Measurements from ENCODE around the gene TRIM71. TPM values are rescaled to one million over a fixed set of nuclear protein-coding genes. Genes with fewer than 3 reads are reported as not detected.
"Not testable (repeated sequence)": the region's sequence is repeated elsewhere in the genome, so short reads cannot be mapped to it uniquely, and the experiment has no call there.

TRIM71 gene
- total and polyA plus RNA-seq, 7 donors, result not detected

DNA sequence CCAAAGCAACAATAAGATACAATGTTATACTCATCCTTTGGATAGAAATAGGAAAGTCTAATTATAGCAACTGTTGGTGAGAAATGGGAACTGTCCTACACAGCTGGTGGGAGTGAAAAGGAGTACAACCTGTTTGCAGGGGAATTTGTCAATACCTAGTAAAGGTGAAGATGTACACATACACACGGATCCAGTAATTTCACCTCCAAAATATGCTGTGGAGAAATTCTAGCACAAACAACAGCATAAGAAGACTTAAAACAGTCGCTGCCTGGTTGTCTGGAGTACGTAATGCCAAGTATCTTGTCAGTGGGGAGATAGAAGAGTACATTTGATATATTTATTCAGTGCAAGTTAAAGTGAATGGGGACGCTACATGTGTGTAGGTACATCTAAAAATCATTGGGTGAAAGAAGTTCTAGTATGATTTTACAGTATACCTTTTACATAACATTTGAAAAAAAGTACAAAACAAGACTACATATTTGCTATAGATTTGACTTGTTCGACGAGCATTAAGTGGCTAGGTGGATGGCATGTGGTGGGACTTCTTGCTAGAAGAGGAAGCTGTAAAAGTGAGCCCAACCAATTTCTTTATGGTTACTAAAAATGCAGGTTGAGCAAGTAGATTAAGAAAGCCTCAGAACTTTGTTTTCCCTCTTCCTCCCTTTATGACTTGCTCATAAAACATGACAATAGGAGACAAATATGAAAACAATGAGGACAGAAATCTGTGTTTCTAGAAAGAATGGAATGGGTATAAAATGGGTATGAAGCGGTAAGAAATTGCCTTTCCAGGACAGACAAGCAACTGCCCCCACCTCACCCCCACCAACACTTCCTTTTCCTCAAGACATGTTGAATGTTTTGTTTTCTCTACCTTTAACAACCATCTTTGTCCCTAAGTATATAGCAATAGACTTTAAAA, 83.5 kb downstream of the TRIM71 start:
- Histone ChIP-seq H3K27me3 (peaks cover 0 to 11% (median 0%) of the 10 kb centered on the region in 3 donors), H3K27ac (no peak overlapping the region), H3K4me1 (no peaks in the 10 kb centered on the region), H3K36me3 (no peaks in the 10 kb centered on the region), H3K9me3 (no peaks in the 10 kb centered on the region), H3K4me3 (no peak overlapping the region)
- DNase-seq, result no peak
- WGBS, 2 donors, result 46 to 59% methylated on average over 7 of the region's 7 CpGs
- intact Hi-C loops (cut with DNase I), result no loop called here
- no peak for TF ChIP-seq POLR2A (IDR thresholded peaks at IDR 0.05)
- TF ChIP-seq POLR2AphosphoS5 (IDR thresholded peaks at IDR 0.05), result no peak
- TF ChIP-seq EP300 (IDR thresholded peaks at IDR 0.05), result no peak
- TF ChIP-seq, protein P1, sequence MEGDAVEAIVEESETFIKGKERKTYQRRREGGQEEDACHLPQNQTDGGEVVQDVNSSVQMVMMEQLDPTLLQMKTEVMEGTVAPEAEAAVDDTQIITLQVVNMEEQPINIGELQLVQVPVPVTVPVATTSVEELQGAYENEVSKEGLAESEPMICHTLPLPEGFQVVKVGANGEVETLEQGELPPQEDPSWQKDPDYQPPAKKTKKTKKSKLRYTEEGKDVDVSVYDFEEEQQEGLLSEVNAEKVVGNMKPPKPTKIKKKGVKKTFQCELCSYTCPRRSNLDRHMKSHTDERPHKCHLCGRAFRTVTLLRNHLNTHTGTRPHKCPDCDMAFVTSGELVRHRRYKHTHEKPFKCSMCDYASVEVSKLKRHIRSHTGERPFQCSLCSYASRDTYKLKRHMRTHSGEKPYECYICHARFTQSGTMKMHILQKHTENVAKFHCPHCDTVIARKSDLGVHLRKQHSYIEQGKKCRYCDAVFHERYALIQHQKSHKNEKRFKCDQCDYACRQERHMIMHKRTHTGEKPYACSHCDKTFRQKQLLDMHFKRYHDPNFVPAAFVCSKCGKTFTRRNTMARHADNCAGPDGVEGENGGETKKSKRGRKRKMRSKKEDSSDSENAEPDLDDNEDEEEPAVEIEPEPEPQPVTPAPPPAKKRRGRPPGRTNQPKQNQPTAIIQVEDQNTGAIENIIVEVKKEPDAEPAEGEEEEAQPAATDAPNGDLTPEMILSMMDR (IDR thresholded peaks at IDR 0.05), result no peak

DNA sequence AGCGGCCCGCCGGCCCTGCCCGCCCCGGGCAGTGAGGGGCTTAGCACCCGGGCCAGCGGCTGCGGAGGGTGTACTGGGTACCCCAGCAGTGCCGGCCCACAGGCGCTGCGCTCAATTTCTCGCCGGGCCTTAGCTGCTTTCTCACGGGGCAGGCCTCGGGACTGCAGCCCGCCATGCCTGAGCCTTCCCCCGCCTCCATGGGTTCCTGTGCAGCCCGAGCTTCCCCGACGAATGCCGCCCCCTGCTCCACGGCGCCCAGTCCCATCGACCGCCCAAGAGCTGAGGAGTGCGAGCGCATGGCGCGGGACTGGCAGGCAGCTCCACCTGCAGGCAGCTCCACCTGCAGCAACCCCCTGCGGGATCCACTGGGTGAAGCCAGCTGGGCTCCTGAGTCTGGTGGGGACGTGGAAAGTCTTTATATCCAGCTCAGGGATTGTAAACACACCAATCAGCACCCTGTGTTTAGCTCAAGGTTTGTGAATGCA, 85.1 kb downstream of the TRIM71 start:
- H3K27ac ChIP-seq; H3K9me3 ChIP-seq; intact Hi-C loops (cut with DNase I); H3K4me1 ChIP-seq; H3K36me3 ChIP-seq; DNase-seq: not testable (repeated sequence)
- TF ChIP-seq, protein P1 (IDR thresholded peaks at IDR 0.05), result peak in 1 of 4 experiments; percentile 18
- peaks cover 0 to 11% (median 0%) of the 10 kb centered on the region in 3 donors for H3K27me3 ChIP-seq
- 37 to 39% methylated on average over 31 of the region's 31 CpGs for WGBS, 2 donors
- peak overlapping the region in 3 of 4 donors; percentile 25 to 44 (median 42) for H3K4me3 ChIP-seq

DNA sequence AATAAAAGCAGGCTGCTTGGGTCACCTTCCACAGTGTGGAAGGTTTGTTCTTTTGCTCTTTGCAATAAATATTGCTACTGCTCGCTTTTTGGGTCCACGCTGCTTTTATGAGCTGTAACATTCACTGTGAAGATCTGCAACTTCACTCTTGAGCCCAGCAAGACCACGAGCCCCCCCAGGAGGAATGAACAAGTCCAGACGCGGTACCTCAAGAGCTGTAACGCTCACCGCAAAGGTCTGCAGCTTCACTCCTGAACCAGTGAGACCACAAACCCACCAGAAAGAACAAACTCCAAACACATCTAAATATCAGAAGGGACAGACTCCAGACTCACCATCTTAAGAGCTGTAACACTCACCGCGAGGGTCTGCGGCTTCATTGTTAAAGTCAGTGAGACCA, 86.2 kb downstream of the TRIM71 start:
- no peak for DNase-seq
- Histone ChIP-seq H3K4me1 (no peaks in the 10 kb centered on the region), H3K27me3 (peaks cover 0 to 5% (median 0%) of the 10 kb centered on the region in 3 donors), H3K36me3 (no peaks in the 10 kb centered on the region), H3K27ac (no peak overlapping the region), H3K9me3 (no peaks in the 10 kb centered on the region), H3K4me3 (no peak overlapping the region)
- 94 to 95% methylated on average over 10 of the region's 10 CpGs for WGBS, 2 donors
- intact Hi-C loops (cut with DNase I), result no loop called here
- TF ChIP-seq EP300 (IDR thresholded peaks at IDR 0.05), result no peak
- no peak for TF ChIP-seq POLR2A (IDR thresholded peaks at IDR 0.05)
- TF ChIP-seq POLR2AphosphoS5 (IDR thresholded peaks at IDR 0.05), result no peak
- TF ChIP-seq, protein P1 (IDR thresholded peaks at IDR 0.05), result no peak

DNA sequence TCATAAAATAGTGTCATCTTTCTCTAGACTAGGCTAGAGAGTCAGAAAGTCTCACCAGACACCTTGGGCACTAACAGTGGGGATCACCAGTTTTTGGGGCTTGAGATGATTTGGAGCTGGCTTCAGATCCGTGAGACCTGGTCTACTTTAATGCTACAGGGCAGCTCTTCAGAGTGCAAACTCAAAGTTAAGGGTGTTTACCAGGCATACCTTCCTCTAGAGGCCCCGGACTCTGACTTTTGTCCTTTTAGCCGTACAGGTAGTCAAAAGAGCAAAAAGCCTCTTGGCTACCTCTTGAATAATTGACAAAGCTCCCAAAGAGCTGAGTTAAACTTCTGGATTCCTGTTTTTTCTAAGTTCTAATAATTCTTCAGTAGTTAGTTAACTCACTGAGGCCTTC, 92.2 kb downstream of the TRIM71 start:
- Histone ChIP-seq H3K36me3 (no peaks in the 10 kb centered on the region), H3K27ac (no peak overlapping the region), H3K27me3 (no peaks in the 10 kb centered on the region), H3K9me3 (no peaks in the 10 kb centered on the region), H3K4me3 (no peak overlapping the region), H3K4me1 (peaks cover 0 to 10% (median 7%) of the 10 kb centered on the region in 4 donors)
- intact Hi-C loops (cut with DNase I), result no loop called here
- 82 to 94% methylated on average over 3 of the region's 3 CpGs for WGBS, 2 donors
- TF ChIP-seq POLR2A (IDR thresholded peaks at IDR 0.05) (no peak), EP300 (IDR thresholded peaks at IDR 0.05) (no peak), POLR2AphosphoS5 (IDR thresholded peaks at IDR 0.05) (no peak)
- TF ChIP-seq, protein P1 (IDR thresholded peaks at IDR 0.05), result no peak
- no peak for DNase-seq
